Measurements from ENCODE around the gene DLGAP1. TPM values are rescaled to one million over a fixed set of nuclear protein-coding genes. Genes with fewer than 3 reads are reported as not detected.

The DLGAP1 gene
- total and polyA plus RNA-seq, 10 donors: 0.11 to 6.0 (median 2.1) TPM

- WGBS, 5 donors: 63 to 67% (median 65%) methylated on average over 3 of the region's 3 CpGs
Measured at GRCh38 chr18:4245456-4245855, 209.7 kb downstream of the DLGAP1 start.

DNA sequence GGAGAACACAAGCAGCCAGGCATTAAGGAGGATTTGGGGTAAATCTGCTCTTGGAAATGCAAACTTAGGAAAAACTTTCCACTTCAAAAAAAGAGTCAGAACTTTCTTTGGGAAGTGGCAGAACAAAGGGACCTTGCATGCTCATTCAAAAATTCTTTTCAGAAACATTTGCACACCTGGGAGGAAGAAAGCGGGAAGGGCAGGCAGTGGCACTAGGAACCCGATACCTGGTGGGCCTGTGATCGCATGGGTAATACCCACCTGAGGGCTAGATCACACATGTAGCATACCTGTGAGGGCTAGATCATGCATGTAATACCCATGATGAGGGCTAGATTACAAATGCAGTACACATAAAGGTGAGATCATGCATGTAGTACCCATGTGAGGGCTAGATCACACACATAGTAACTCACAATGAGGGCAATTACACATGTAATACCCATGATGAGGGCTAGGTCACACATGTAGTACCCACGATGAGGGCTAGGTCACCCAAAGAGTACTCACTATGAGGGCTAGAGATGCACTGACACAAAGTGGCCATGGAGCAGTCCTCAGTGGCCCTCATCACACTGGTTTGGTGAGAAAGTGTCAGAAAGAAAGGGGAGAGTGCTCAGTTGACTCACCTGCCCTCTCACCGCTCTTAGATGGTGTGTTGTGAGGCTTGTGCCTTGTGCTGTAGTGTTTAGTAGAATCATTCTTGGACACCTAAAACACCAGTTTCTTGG, 212.5 kb downstream of the DLGAP1 start:
- intact Hi-C loops (cut with DNase I; ENCODE audit: low total_unique reads): no loop called here
- Histone ChIP-seq H3K27ac (no peak overlapping the region), H3K4me3 (no peak overlapping the region), H3K4me1 (no peaks in the 10 kb centered on the region), H3K27me3 (replicated peaks in 1 of 7) (no peaks in the 10 kb centered on the region), H3K36me3 (no peaks in the 10 kb centered on the region), H3K9me3 (no peaks in the 10 kb centered on the region)
- no peak for TF ChIP-seq POLR2A (IDR thresholded peaks at IDR 0.05)
- TF ChIP-seq, protein P1, sequence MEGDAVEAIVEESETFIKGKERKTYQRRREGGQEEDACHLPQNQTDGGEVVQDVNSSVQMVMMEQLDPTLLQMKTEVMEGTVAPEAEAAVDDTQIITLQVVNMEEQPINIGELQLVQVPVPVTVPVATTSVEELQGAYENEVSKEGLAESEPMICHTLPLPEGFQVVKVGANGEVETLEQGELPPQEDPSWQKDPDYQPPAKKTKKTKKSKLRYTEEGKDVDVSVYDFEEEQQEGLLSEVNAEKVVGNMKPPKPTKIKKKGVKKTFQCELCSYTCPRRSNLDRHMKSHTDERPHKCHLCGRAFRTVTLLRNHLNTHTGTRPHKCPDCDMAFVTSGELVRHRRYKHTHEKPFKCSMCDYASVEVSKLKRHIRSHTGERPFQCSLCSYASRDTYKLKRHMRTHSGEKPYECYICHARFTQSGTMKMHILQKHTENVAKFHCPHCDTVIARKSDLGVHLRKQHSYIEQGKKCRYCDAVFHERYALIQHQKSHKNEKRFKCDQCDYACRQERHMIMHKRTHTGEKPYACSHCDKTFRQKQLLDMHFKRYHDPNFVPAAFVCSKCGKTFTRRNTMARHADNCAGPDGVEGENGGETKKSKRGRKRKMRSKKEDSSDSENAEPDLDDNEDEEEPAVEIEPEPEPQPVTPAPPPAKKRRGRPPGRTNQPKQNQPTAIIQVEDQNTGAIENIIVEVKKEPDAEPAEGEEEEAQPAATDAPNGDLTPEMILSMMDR (IDR thresholded peaks at IDR 0.05 in 8 of 11, conservative IDR thresholded peaks at IDR 0.05 in 3 of 11): no peak
- no peak for TF ChIP-seq POLR2AphosphoS5 (IDR thresholded peaks at IDR 0.05)
- WGBS, 5 donors: 88 to 93% (median 88%) methylated on average over 5 of the region's 5 CpGs
- no peak for DNase-seq

More at GRCh38 chr18:4245456-4245855, 209.7 kb downstream of the DLGAP1 start:
- DNase-seq: no peak
- H3K4me1 ChIP-seq: no peaks in the 10 kb centered on the region
- no peaks in the 10 kb centered on the region for H3K27me3 ChIP-seq (replicated peaks in 1 of 7)
- H3K36me3 ChIP-seq: no peaks in the 10 kb centered on the region
- H3K9me3 ChIP-seq: peaks cover 0 to 2% (median 0%) of the 10 kb centered on the region in 8 donors
- TF ChIP-seq POLR2AphosphoS5 (IDR thresholded peaks at IDR 0.05) (no peak), POLR2A (IDR thresholded peaks at IDR 0.05) (no peak)
- TF ChIP-seq, protein P1 (IDR thresholded peaks at IDR 0.05 in 8 of 11, conservative IDR thresholded peaks at IDR 0.05 in 3 of 11): no peak
- H3K4me3 ChIP-seq: no peak overlapping the region
- intact Hi-C loops (cut with DNase I; ENCODE audit: low total_unique reads): no loop called here
- H3K27ac ChIP-seq: no peak overlapping the region

DNA sequence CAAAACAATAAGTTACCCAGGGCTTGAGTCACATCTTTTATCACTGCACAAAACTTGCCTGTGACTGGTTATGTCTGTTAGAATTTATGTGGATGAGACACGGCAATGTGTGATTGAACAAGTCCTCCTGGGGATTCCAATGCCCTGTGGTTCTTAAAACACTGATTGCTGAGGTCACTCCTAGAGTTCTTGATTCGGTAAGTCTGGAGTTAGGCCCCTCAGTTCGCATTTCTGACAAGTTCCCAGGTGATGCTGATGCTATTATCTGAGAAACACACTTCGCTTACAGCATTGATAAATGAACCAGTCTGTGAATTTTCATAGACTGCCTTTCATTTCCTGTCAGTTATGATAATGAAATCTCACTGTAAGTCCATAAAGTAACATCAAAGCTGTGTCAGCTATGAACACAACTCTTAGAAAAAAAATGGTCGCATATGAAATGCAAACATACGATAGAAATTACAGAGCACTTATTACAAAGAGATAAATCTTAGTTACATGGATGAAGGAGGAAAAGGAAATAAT, 214.0 kb downstream of the DLGAP1 start:
- DNase-seq: no peak
- H3K27me3 ChIP-seq (replicated peaks in 1 of 7): no peaks in the 10 kb centered on the region
- H3K36me3 ChIP-seq: no peaks in the 10 kb centered on the region
- H3K4me3 ChIP-seq: no peak overlapping the region
- no peak overlapping the region for H3K27ac ChIP-seq
- H3K4me1 ChIP-seq: no peaks in the 10 kb centered on the region
- intact Hi-C loops (cut with DNase I; ENCODE audit: low total_unique reads): no loop called here
- TF ChIP-seq, protein P1 (IDR thresholded peaks at IDR 0.05 in 8 of 11, conservative IDR thresholded peaks at IDR 0.05 in 3 of 11): no peak
- TF ChIP-seq POLR2A (IDR thresholded peaks at IDR 0.05): no peak
- no peak for TF ChIP-seq POLR2AphosphoS5 (IDR thresholded peaks at IDR 0.05)
- no peaks in the 10 kb centered on the region for H3K9me3 ChIP-seq
- 59 to 74% (median 69%) methylated on average over 6 of the region's 6 CpGs for WGBS, 5 donors

- Histone ChIP-seq H3K27ac (no peak overlapping the region), H3K27me3 (replicated peaks in 1 of 7) (no peaks in the 10 kb centered on the region), H3K4me1 (no peaks in the 10 kb centered on the region), H3K4me3 (no peak overlapping the region), H3K9me3 (no peaks in the 10 kb centered on the region), H3K36me3 (no peaks in the 10 kb centered on the region)
- no peak for DNase-seq
- TF ChIP-seq POLR2A (IDR thresholded peaks at IDR 0.05): no peak
- no peak for TF ChIP-seq POLR2AphosphoS5 (IDR thresholded peaks at IDR 0.05)
- TF ChIP-seq, protein P1 (IDR thresholded peaks at IDR 0.05 in 8 of 11, conservative IDR thresholded peaks at IDR 0.05 in 3 of 11): no peak
- intact Hi-C loops (cut with DNase I; ENCODE audit: low total_unique reads): no loop called here
- 67 to 89% (median 79%) methylated on average over 1 of the region's 1 CpG for WGBS, 5 donors
Measured at GRCh38 chr18:4238966-4239365, 216.1 kb downstream of the DLGAP1 start.

Data from spleen (tissue), 11 donors.